ENCODE data around the gene KCNQ1.
"Not testable (repeated sequence)": the region's sequence is repeated elsewhere in the genome, so short reads cannot be mapped to it uniquely, and the experiment has no call there.

Gene KCNQ1

GRCh38 chr11:2474059-2474901 lies 29.5 kb downstream of the KCNQ1 start:
- no peak for DNase-seq (ENCODE audit: low spot score)

- no peak for DNase-seq (ENCODE audit: low spot score)
Measured at GRCh38 chr11:2475136-2475918, 30.5 kb downstream of the KCNQ1 start.

- DNase-seq (ENCODE audit: low spot score), result no peak
Measured at GRCh38 chr11:2477254-2477653, 32.4 kb downstream of the KCNQ1 start.

DNA sequence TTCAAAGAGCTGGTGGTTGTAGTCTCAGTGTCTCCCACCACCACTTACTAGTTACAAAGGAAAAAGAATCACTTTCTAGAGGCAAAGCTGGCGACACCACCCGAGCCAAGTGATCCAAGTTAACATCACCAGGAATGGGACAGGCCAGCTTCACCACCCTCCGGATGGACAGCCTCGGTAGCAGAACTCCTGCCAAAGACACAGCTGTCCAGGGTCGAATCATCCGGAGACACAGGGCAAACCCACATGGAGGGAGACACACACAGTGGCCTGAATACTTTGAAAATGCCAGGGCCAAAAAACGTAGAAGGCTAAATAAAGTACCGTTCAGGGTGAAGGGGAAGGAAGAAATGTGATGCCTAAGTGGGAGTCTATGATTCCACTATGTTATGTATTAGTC lies 33.1 kb downstream of the KCNQ1 start:
- DNase-seq (ENCODE audit: low spot score), result no peak

GRCh38 chr11:2480067-2480873 lies 35.5 kb downstream of the KCNQ1 start:
- not testable (repeated sequence) for DNase-seq (ENCODE audit: low spot score)

DNA sequence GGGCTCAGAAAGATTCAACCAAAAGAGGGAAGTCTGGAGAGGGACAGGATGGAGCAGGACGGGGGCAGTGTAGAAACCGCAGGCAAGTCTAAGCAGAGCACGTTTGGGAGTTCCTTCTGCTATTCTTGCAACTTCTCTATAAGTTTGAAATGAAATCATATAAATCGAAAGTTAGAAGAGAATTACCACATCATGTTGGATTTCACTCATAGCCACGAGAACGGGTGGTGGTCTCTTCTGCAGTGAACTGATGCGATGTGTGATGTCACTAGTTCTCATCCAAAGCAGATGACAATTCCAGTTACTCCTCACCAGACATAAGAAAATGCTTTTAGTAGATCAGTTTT lies 36.0 kb downstream of the KCNQ1 start:
- DNase-seq (ENCODE audit: low spot score), result peak; percentile 46

DNA sequence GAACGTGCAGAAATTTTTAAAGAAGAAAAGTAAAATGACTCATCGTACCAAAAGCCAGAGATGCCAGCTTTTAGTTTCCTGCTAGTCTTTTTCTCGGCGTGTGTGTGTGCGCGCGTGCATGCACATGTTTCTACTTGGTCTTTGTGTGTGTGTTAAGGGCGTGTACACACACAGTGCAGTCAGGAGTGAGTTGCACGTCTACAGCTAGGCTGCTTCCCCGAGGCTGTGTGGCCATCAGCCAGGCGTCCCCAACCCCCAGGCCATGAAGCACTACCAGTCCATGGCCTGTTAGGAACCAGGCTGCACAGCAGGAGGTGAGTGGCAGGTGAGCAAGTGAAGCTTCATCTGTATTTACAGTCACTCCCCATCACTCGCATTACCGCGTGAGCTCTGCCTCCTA lies 36.4 kb downstream of the KCNQ1 start:
- DNase-seq (ENCODE audit: low spot score), result no peak

DNA sequence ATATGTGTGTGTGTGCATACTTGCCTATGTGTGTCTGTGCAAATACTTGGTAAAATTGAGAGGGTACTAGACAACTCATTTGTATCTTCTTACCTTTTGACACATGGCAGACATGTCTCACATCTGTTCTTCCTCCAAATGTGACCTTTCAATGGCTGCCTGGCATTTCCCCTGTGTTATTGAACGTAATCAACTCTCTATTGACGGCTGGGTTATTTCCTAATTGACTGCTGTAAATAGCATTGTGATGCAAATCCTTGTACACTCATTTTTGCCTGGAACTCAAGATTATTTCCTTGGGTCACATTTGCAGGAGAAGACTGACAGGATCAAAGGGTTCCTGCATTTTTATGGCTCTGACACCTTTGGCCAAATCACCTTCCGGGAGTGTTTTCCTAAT lies 37.4 kb downstream of the KCNQ1 start:
- no peak for DNase-seq (ENCODE audit: low spot score)

- DNase-seq (ENCODE audit: low spot score), result no peak
Measured at GRCh38 chr11:2482745-2483144, 37.9 kb downstream of the KCNQ1 start.

DNA sequence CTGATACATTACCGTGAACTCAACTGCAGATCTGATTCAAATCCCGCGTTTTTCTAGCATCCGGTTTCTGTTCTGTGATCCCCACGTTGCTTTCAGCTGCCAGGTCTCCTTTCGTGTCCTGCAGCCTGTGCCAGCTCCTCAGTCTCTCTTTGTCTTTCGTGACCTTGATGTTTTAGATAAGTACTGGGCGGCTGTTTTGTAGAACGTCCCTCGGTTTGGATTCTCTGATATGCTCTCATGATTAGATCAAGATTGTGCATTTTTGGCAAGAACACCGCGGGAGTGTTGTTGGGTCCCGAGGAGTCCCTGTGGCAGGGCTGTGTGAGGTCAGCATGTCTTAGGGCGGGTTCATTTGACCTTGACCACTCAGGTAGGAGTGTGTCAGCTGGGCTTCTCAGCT lies 38.6 kb downstream of the KCNQ1 start:
- DNase-seq (ENCODE audit: low spot score), result no peak

DNA sequence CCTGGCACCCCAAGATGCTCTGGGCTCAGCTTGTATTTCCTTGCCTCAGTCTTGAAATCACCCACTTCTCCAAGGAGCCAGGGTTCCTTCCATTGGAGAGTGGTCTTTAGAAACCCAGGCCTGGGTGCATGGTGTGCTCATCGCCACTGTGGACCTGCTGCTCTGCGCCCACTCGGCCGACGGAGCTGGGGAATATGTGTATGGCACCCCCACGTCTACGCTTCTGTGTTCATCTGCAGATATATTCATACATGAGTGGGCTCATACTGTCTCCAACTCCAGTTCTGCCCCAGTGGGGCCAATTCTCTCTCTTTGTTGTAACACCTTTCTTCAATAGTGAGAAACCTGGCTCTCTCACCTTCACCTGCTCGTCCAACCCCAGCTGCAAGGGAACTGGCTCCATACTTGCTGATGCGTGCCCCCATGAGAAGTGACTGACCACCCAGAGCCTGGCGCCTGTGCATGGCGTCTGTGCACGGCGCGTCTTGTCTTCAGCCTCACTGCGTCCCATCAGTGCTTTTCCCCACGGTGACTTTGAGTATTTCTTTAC lies 39.8 kb downstream of the KCNQ1 start:
- DNase-seq (ENCODE audit: low spot score), result no peak

DNA sequence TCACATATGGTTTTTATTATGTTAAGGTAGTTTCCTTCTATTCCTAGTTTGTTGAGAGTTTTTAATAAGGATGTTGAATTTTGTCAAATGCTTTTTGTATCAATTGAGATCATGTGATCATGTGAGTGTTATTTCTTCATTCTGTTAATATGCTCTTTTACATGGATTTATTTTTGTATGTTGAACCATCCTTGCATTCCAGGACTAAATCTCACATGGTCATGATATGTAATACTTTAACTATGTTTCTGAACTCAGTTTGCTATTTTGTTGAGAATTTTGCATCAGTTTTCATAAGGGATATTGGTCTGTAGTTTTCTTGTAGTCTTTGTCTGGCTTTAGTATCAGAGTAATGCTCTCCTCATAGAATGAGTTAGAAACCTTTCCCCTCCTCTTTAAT lies 43.2 kb downstream of the KCNQ1 start:
- no peak for DNase-seq (ENCODE audit: low spot score)

DNA sequence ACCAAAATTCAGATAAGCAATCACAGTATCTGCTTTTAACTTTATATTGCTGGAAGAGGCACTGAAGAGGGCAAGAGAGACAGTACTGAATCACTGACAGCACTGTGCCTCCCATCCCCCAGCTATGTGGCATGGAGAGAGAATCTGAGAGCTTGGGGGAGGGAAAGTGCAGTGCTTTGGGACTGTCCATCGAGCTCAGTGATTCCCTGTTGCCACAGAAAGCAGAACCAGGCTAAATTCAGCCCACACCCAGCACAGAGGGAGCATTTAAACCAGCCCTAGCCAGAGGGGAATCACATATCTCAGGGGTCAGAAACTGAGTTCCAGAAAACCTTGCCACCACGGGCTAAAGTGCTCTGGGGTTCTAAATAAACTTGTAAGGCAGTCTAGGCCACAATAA lies 44.3 kb downstream of the KCNQ1 start:
- DNase-seq (ENCODE audit: low spot score), result no peak

GRCh38 chr11:2497951-2498350 lies 53.1 kb downstream of the KCNQ1 start:
- not testable (repeated sequence) for DNase-seq (ENCODE audit: low spot score)

- no peak for DNase-seq (ENCODE audit: low spot score)
Measured at GRCh38 chr11:2498750-2499149, 53.9 kb downstream of the KCNQ1 start.

GRCh38 chr11:2507212-2507901 lies 62.5 kb downstream of the KCNQ1 start:
- DNase-seq (ENCODE audit: low spot score), result no peak

GRCh38 chr11:2507945-2508749 lies 63.3 kb downstream of the KCNQ1 start:
- no peak for DNase-seq (ENCODE audit: low spot score)

DNA sequence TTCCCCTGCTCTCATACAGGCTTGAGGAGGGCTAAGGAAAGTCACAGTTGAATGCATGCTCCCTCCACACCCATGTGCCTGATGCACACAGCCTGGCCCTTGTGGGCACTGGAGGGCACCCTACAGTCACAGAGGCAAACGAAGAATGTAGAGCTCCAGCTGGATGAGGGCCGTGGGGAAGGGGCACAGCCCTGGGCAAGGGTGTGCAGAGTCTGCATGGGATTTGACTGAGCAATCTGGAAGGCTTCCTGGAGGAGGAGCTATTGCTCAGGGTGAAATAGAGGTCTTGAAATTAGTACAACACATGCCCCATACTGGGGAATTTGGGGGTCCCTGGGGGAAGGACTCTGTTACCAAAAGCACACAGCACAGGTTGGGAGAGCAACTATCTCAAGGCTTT lies 64.0 kb downstream of the KCNQ1 start:
- DNase-seq (ENCODE audit: low spot score), result no peak

GRCh38 chr11:2509481-2510001 lies 64.7 kb downstream of the KCNQ1 start:
- no peak for DNase-seq (ENCODE audit: low spot score)

DNA sequence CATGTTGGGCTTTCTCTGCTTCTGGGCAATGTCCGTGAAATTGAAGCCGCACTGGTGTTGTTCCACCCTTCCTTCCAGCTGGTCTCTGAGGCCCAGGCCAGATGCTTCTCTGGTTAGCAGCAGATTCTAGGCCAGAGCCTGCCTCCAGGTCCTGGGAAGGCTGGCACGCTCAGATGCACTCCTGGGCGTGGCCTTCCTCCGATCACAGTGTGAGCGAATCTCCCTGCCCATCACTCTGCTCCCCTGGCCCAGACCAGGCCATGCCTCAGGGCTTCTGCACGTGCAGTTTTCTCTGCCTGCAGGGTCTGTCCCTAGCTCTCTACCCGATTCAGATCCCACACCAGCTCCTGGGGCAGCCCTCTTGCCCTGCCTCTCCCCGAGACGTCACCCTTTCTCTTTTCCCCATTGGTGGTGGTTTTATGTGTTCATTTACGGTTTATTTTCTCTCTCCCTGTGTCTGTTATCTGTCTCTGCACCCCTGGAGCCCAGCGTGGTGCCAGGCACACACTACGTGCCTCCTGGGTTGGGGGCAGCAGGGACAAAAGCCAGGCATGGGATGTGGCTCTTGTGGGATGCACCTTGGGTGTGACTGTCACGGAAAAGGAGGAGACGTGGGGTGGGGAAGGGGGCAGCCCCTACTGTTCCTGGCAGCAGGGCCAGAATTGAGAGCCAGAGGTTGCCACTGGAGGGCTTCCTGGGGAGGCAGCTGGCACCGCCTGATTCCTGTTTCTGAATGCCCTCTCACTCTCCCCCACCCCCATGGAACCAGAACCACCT lies 66.0 kb downstream of the KCNQ1 start:
- DNase-seq (ENCODE audit: low spot score), result no peak

Measured in pons (tissue), 1 donor.